Right lobe of liver (tissue), 6 donors: ENCODE results near the gene ST8SIA4. TPM values are rescaled to one million over a fixed set of nuclear protein-coding genes. Genes with fewer than 3 reads are reported as not detected.

Experiments used
- ATAC-seq, 4 donors: fragments of 200-7000 bp; cut with Tn5 transposase; one replicate each; pipeline ENCODE4 v1.9.1; 2020; ENCODE audit warnings: mild to moderate bottlenecking in 4 of 4, moderate library complexity in 4 of 4
- DNase-seq, 3 donors: peaks; one replicate each; pipeline ENCODE4 v3.0.0-alpha.2; 2020
- H3K27ac ChIP-seq, 3 donors: fragments of 200-600 bp; one replicate each; pipeline ENCODE4 v1.8.0; 2022
- H3K27me3 ChIP-seq, 2 donors: fragments of 200-600 bp; one replicate each; pipeline ENCODE4 v1.8.0; 2022
- H3K36me3 ChIP-seq, 4 donors: fragments of 200-600 bp; sonication (generic) in 1 of 4; one replicate each; pipeline versions ENCODE4 v1.5.1 to v1.8.0; 2017 to 2022; ENCODE audit warnings: control low read depth in 1 of 4
- H3K4me1 ChIP-seq, 4 donors: fragments of 200-600 bp; sonication (generic) in 1 of 4; one replicate each; pipeline versions ENCODE4 v1.5.1 to v1.8.0; 2017 to 2022; ENCODE audit warnings: control low read depth in 1 of 4
- H3K4me3 ChIP-seq, 3 donors: fragments of 200-600 bp; one replicate each; pipeline ENCODE4 v1.8.0; 2022
- H3K9me3 ChIP-seq, 4 donors: fragments of 200-600 bp; sonication (generic) in 1 of 4; one replicate each; pipeline versions ENCODE4 v1.5.1 to v1.8.0; 2017 to 2022; ENCODE audit warnings: control low read depth in 1 of 4
- POLR2A ChIP-seq: fragments of 450-650 bp; IDR thresholded peaks from one replicate; pipeline ENCODE4 v1.6.1; 2017; ENCODE audit warnings: antibody characterized with exemption, mild to moderate bottlenecking
- WGBS: methylation state at CpG from one replicate; pipeline ENCODE4 v1.1.6; 2018; ENCODE audit warnings: low coverage, low lambda C conversion rate; ENCODE audit not compliant: insufficient coverage; ENCODE audit errors: missing lambda C conversion rate; 5-methylcytosine and 5-hydroxymethylcytosine counted together
- intact Hi-C, 2 donors: fragments of 100-400 bp; cut with DNase I; formaldehyde crosslinking; loops; one replicate each; pipeline versions ENCODE4 v1.11.2 to v1.14.1; 2022
- total RNA-seq, 6 experiments: library from RNA; depleted of rRNA in 2 of 6; stranded (reverse); fragments of >200 nt in 2 of 6; fragmentation: NEBNext Ultra II Directional in 3 of 6; extraction: Animal tissue kit (Norgen Biotek cat#: 25700) in 3 of 6; gene quantifications; one replicate each; pipeline versions ENCODE4 v1.1.0 to v1.2.4, GENCODE V29; 2016 to 2023
- TF ChIP-seq, protein P1 (sequence below), 4 donors: fragments of 200-600 bp in 3 of 4; fragments of 450-650 bp in 1 of 4; IDR thresholded peaks; one replicate each; pipeline versions ENCODE4 v1.5.1 to v1.8.0; 2016 to 2022; ENCODE audit warnings: antibody characterized with exemption in 4 of 4, mild to moderate bottlenecking in 2 of 4
- donor health status: DM: no; HTN: yes; CAD: no.
- donor health status: DM: no; HTN: no; CAD: no.
- donor health status: DM: no; HTN: no; CAD: no.
- donor health status: DM: no; HTN: yes; CAD: no.
- donor health status: DM: no; HTN: yes; CAD: no.

Gene ST8SIA4
- total RNA-seq, 6 experiments from 2014 or later = 1.2 to 6.7 (median 1.7) TPM

DNA sequence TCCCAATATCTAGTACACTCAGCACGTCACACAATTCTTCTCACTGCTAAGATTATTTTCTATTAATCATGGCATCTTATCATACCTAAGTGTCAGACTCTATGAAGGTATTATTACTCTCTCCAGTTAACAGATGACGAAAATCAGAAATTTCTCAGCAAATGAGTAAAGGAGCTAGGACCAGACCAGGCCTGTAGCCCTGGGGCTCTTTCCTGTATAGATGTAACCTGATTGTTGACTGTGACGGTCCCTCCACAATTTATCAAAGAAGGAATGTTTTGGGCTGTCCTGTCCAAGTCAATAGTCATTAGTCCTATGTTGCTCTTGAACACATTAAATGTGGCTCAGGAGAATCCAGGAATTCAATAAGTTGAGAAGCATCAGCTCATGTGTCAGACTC, 106.2 kb downstream of the ST8SIA4 start:
- H3K9me3 ChIP-seq = no peaks in the 10 kb centered on the region
- no peak overlapping the region for H3K27ac ChIP-seq
- 45% methylated on average over 3 of the region's 3 CpGs for WGBS
- H3K4me1 ChIP-seq = no peaks in the 10 kb centered on the region
- H3K4me3 ChIP-seq = no peak overlapping the region
- intact Hi-C loops = no loop called here
- H3K27me3 ChIP-seq = no peaks in the 10 kb centered on the region
- DNase-seq (no peak), ATAC-seq (no peak)
- no peaks in the 10 kb centered on the region for H3K36me3 ChIP-seq
- TF ChIP-seq POLR2A = no peak
- TF ChIP-seq, protein P1, sequence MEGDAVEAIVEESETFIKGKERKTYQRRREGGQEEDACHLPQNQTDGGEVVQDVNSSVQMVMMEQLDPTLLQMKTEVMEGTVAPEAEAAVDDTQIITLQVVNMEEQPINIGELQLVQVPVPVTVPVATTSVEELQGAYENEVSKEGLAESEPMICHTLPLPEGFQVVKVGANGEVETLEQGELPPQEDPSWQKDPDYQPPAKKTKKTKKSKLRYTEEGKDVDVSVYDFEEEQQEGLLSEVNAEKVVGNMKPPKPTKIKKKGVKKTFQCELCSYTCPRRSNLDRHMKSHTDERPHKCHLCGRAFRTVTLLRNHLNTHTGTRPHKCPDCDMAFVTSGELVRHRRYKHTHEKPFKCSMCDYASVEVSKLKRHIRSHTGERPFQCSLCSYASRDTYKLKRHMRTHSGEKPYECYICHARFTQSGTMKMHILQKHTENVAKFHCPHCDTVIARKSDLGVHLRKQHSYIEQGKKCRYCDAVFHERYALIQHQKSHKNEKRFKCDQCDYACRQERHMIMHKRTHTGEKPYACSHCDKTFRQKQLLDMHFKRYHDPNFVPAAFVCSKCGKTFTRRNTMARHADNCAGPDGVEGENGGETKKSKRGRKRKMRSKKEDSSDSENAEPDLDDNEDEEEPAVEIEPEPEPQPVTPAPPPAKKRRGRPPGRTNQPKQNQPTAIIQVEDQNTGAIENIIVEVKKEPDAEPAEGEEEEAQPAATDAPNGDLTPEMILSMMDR (IDR thresholded peaks at IDR 0.05) = no peak

DNA sequence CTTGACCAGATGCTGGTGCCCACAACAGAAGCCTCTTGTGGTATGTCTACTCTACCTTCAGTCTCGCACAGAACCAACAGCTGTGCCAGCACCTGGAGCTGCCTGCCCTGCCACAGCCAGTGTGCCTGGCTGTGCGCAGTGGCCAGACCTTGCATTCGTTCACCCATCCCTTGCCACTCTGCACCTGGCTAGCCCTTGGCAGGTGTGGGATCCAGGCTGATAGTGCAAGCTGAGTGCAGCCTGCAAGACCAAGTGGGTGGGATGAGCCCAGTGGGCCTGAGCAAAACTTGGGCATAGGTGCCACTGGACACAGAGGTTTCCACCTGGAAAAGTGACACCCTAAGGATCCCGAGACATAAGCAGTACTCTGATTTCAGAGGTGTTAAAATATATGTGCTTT, 108.2 kb downstream of the ST8SIA4 start:
- H3K36me3 ChIP-seq = no peaks in the 10 kb centered on the region
- 66% methylated on average over 3 of the region's 4 CpGs for WGBS
- H3K27ac ChIP-seq = no peak overlapping the region
- H3K4me3 ChIP-seq = no peak overlapping the region
- ATAC-seq = no peak
- no peak for DNase-seq
- no peak for TF ChIP-seq POLR2A
- TF ChIP-seq, protein P1 (IDR thresholded peaks at IDR 0.05) = no peak
- no peaks in the 10 kb centered on the region for H3K4me1 ChIP-seq
- no peaks in the 10 kb centered on the region for H3K27me3 ChIP-seq
- H3K9me3 ChIP-seq = no peaks in the 10 kb centered on the region
- intact Hi-C loops = no loop called here

DNA sequence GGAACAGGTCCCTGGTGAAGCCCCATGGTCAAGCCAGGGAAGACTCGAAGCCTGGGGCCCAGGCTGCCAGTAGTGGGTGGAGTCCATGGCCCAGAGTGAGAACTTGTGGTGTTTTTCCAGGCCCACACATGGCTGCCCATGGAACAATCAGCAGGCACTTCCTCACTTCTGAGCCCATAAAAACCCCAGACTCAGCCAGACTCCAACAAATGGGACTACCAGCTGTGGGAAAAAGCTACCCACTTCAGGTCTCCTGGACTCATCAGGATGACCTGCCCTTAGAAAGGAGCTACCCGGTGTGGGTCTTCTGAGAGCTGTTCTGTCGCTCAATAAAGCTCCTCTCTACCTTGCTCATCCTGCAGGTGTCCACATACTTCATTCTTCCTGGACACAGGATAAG, 108.9 kb downstream of the ST8SIA4 start:
- 70% methylated on average over 2 of the region's 3 CpGs for WGBS
- no peak for DNase-seq

DNA sequence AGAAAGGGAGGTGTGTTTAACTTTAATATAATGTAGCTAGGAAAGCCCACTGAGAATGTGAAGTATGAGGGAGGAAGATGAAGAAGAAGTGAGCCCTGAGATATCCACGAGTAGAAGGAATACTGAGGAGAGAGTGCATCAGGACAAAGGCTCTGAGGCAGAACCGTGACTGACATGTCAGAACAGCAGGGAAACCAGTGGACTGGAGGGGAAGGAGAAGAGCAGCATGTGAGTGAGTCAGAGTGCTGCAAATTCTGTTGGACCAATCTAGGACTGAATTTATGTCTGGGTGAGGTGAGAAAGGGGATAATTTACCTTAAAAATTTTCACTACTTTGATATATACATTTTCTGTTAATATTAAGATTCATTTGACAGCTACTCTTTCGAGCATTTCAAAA, 110.3 kb downstream of the ST8SIA4 start:
- Histone ChIP-seq H3K27me3 (no peaks in the 10 kb centered on the region), H3K36me3 (no peaks in the 10 kb centered on the region), H3K27ac (no peak overlapping the region), H3K4me1 (no peaks in the 10 kb centered on the region), H3K4me3 (no peak overlapping the region), H3K9me3 (no peaks in the 10 kb centered on the region)
- TF ChIP-seq, protein P1 (IDR thresholded peaks at IDR 0.05) = no peak
- no peak for TF ChIP-seq POLR2A
- ATAC-seq = no peak
- intact Hi-C loops = no loop called here
- WGBS = 38% methylated on average over 3 of the region's 3 CpGs
- DNase-seq = no peak

More for the DNA sequence above, 108.9 kb downstream of the ST8SIA4 start:
- no peak for TF ChIP-seq POLR2A
- TF ChIP-seq, protein P1 (IDR thresholded peaks at IDR 0.05) = no peak
- no peak overlapping the region for H3K27ac ChIP-seq
- H3K4me1 ChIP-seq = no peaks in the 10 kb centered on the region
- no peaks in the 10 kb centered on the region for H3K36me3 ChIP-seq
- no peaks in the 10 kb centered on the region for H3K27me3 ChIP-seq
- intact Hi-C loops = no loop called here
- H3K9me3 ChIP-seq = no peaks in the 10 kb centered on the region
- no peak overlapping the region for H3K4me3 ChIP-seq
- no peak for ATAC-seq

DNA sequence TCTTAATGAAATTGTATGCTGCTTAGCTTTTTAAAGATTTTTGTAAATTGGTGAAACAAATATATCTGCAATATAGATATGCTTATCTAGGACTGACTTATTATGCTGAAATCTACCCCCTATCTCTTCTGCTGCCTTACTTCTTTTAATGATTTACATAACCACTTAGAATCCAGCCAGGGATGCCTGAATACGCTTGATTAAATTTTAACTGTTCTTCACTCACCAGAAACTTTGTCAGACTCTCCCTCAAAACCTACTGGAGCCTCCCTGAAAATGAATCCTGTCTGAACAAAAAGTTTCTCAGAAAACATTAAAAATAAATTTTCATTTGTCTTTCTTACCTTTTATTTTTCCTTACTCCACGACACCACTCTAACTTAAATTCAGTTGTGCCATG, 111.7 kb downstream of the ST8SIA4 start:
- H3K4me3 ChIP-seq = no peak overlapping the region
- 45% methylated on average over 2 of the region's 2 CpGs for WGBS
- ATAC-seq = no peak
- H3K4me1 ChIP-seq = no peaks in the 10 kb centered on the region
- no peaks in the 10 kb centered on the region for H3K27me3 ChIP-seq
- TF ChIP-seq POLR2A = no peak
- TF ChIP-seq, protein P1 (IDR thresholded peaks at IDR 0.05) = no peak
- no peaks in the 10 kb centered on the region for H3K36me3 ChIP-seq
- no peaks in the 10 kb centered on the region for H3K9me3 ChIP-seq
- intact Hi-C loops = no loop called here
- no peak for DNase-seq
- H3K27ac ChIP-seq = no peak overlapping the region
